ENCODE results near the gene TTLL6.
"Not testable (repeated sequence)": the region's sequence is repeated elsewhere in the genome, so short reads cannot be mapped to it uniquely, and the experiment has no call there.

Gene TTLL6

GRCh38 chr17:48816774-48817590 lies at the start of gene TTLL6:
Gene TTLL6 (minus strand): TSS chr17:48817229. CDS start chr17:48817072, 157 bp downstream.
- FAIRE-seq (no peak), DNase-seq (ENCODE audit: low spot score) (no peak)

- FAIRE-seq: no peak
These were observed 43.4 kb upstream of the TTLL6 start for GRCh38 chr17:48860456-48860855.

GRCh38 chr17:48860034-48860433 lies 43.0 kb upstream of the TTLL6 start:
- FAIRE-seq: no peak

More at GRCh38 chr17:48860456-48860855, 43.4 kb upstream of the TTLL6 start:
- no peak for DNase-seq (ENCODE audit: low spot score)

GRCh38 chr17:48856122-48856821 lies 39.2 kb upstream of the TTLL6 start:
- no peak for DNase-seq (ENCODE audit: low spot score)
- FAIRE-seq: no peak

More at GRCh38 chr17:48860034-48860433, 43.0 kb upstream of the TTLL6 start:
- no peak for DNase-seq (ENCODE audit: low spot score)

- no peak for FAIRE-seq
- DNase-seq (ENCODE audit: low spot score): no peak
These were observed 37.9 kb upstream of the TTLL6 start for GRCh38 chr17:48854774-48855476.

- FAIRE-seq (no peak), DNase-seq (ENCODE audit: low spot score) (no peak)
These were observed 33.8 kb upstream of the TTLL6 start for GRCh38 chr17:48850792-48851323.

- DNase-seq (ENCODE audit: low spot score) (no peak), FAIRE-seq (no peak)
These were observed 26.3 kb upstream of the TTLL6 start for GRCh38 chr17:48843187-48843900.

- DNase-seq (ENCODE audit: low spot score): no peak
These were observed 25.7 kb upstream of the TTLL6 start for GRCh38 chr17:48842746-48843145.

GRCh38 chr17:48841395-48841831 lies 24.4 kb upstream of the TTLL6 start:
- no peak for FAIRE-seq
- no peak for DNase-seq (ENCODE audit: low spot score)

More at GRCh38 chr17:48842746-48843145, 25.7 kb upstream of the TTLL6 start:
- FAIRE-seq: no peak

- no peak for DNase-seq (ENCODE audit: low spot score)
- no peak for FAIRE-seq
These were observed 23.4 kb upstream of the TTLL6 start for GRCh38 chr17:48840441-48840840.

- not testable (repeated sequence) for FAIRE-seq; DNase-seq (ENCODE audit: low spot score)
These were observed 20.4 kb upstream of the TTLL6 start for GRCh38 chr17:48837458-48837857.

GRCh38 chr17:48835971-48836370 lies 18.9 kb upstream of the TTLL6 start:
- FAIRE-seq: no peak
- DNase-seq (ENCODE audit: low spot score): no peak

GRCh38 chr17:48834973-48835372 lies 17.9 kb upstream of the TTLL6 start:
- DNase-seq (ENCODE audit: low spot score) (no peak), FAIRE-seq (no peak)

- FAIRE-seq: no peak
- DNase-seq (ENCODE audit: low spot score): no peak
These were observed 14.5 kb upstream of the TTLL6 start for GRCh38 chr17:48831549-48831883.

- peak; percentile 41 for FAIRE-seq
- DNase-seq (ENCODE audit: low spot score): peak; percentile 80
These were observed 14.0 kb upstream of the TTLL6 start, which contains the start of gene CALCOCO2 for GRCh38 chr17:48830840-48831548. Gene CALCOCO2 (plus strand): TSS chr17:48831035. CDS start chr17:48841708, 10,673 bp downstream.

GRCh38 chr17:48825446-48826381 lies 8.7 kb upstream of the TTLL6 start:
- FAIRE-seq (no peak), DNase-seq (ENCODE audit: low spot score) (peak; percentile 40)

GRCh38 chr17:48820936-48821335 lies 3.9 kb upstream of the TTLL6 start:
- not testable (repeated sequence) for DNase-seq (ENCODE audit: low spot score)

GRCh38 chr17:48819466-48819865 lies 2.4 kb upstream of the TTLL6 start:
- FAIRE-seq (no peak), DNase-seq (ENCODE audit: low spot score) (no peak)

More at GRCh38 chr17:48820936-48821335, 3.9 kb upstream of the TTLL6 start:
- not testable (repeated sequence) for FAIRE-seq

- DNase-seq (ENCODE audit: low spot score) (no peak), FAIRE-seq (no peak)
These were observed 1.4 kb upstream of the TTLL6 start for GRCh38 chr17:48818361-48818841.

Measured in RCC 7860 (cell line).